WTC11 (cell line): ENCODE results near the gene SPRING1. TPM values are rescaled to one million over a fixed set of nuclear protein-coding genes. Genes with fewer than 3 reads are reported as not detected.
A peak's percentile ranks its signal among the peaks of the same experiment; 100 is the strongest.

Experiments used
- ATAC-seq: fragments of 200-7000 bp; cut with Tn5 transposase; 2 replicates; pipeline ENCODE4 v1.10.0; 2021; ENCODE audit warnings: mild to moderate bottlenecking, moderate library complexity
- CTCF ChIA-PET: fragments of 300-600 bp; sonication (Branson Sonifier 250); formaldehyde crosslinking; loops from one replicate; lab custom pipeline; 2021; ENCODE audit warnings: antibody characterized with exemption; lab: Charles Lee
- POLR2A ChIA-PET: fragments of 350-600 bp; sonication (Branson Sonifier 250); formaldehyde crosslinking; loops from one replicate; lab custom pipeline; 2021; ENCODE audit warnings: antibody characterized with exemption; lab: Charles Lee
- DNase-seq: peaks from one replicate; pipeline ENCODE4 v3.0.0; 2021; ENCODE audit warnings: low spot score
- H3K27ac Mint-ChIP-seq: 2 replicates; pipeline ENCODE4 v1.8.0; 2021; ENCODE audit warnings: mixed read lengths
- H3K27me3 Mint-ChIP-seq: 2 replicates; pipeline ENCODE4 v1.8.0; 2021; ENCODE audit warnings: low read depth, mild to moderate bottlenecking, moderate library complexity, mixed read lengths
- H3K36me3 Mint-ChIP-seq: 2 replicates; pipeline ENCODE4 v1.8.0; 2021; ENCODE audit warnings: mixed read lengths
- H3K4me1 Mint-ChIP-seq: 2 replicates; pipeline ENCODE4 v1.8.0; 2022; ENCODE audit warnings: mixed read lengths
- H3K4me3 Mint-ChIP-seq: 2 replicates; pipeline ENCODE4 v1.8.0; 2021; ENCODE audit warnings: mild to moderate bottlenecking, moderate library complexity, mixed read lengths
- H3K9me3 Mint-ChIP-seq: 2 replicates; pipeline ENCODE4 v1.8.0; 2021; ENCODE audit warnings: mixed read lengths
- AR ChIP-seq: fragments of 250-450 bp; sonication (Bioruptor Pico); IDR thresholded peaks from 2 replicates; pipeline ENCODE4 v1.9.0; 2021; ENCODE audit warnings: mild to moderate bottlenecking
- CDX4 ChIP-seq: fragments of 250-450 bp; sonication (Bioruptor Pico); IDR thresholded peaks from 2 replicates; pipeline ENCODE4 v1.9.0; 2021; ENCODE audit warnings: moderate library complexity, mild to moderate bottlenecking, inconsistent platforms, borderline replicate concordance
- CREM ChIP-seq: sonication (generic); formaldehyde crosslinking; IDR thresholded peaks from 2 replicates; pipeline ENCODE4 v1.8.1; 2022; ENCODE audit warnings: mild to moderate bottlenecking, missing genetic modification reagents, moderate library complexity
- HMGA2 ChIP-seq: fragments of 250-450 bp; sonication (Bioruptor Pico); IDR thresholded peaks from 2 replicates; pipeline ENCODE4 v1.4.0; 2021; ENCODE audit warnings: mild to moderate bottlenecking, moderate library complexity
- IRF1 ChIP-seq: sonication (generic); formaldehyde crosslinking; IDR thresholded peaks from 2 replicates; pipeline ENCODE4 v1.8.0; 2023; ENCODE audit warnings: missing genetic modification reagents
- NR3C1 ChIP-seq: sonication (generic); formaldehyde crosslinking; conservative IDR thresholded peaks from 2 replicates; pipeline ENCODE4 v1.8.1; 2023; ENCODE audit warnings: low read depth, mild to moderate bottlenecking, missing genetic modification reagents
- RELA ChIP-seq: sonication (generic); formaldehyde crosslinking; IDR thresholded peaks from 2 replicates; pipeline ENCODE4 v1.8.1; 2022; ENCODE audit warnings: missing genetic modification reagents, mild to moderate bottlenecking, borderline replicate concordance
- SMAD3 ChIP-seq: sonication (generic); formaldehyde crosslinking; IDR thresholded peaks from 2 replicates; pipeline ENCODE4 v1.8.0; 2022; ENCODE audit warnings: missing genetic modification reagents, mild to moderate bottlenecking, borderline replicate concordance
- SP1 ChIP-seq: sonication (generic); formaldehyde crosslinking; conservative IDR thresholded peaks from 2 replicates; pipeline ENCODE4 v1.8.1; 2022; ENCODE audit warnings: missing genetic modification reagents
- TCF7 ChIP-seq: sonication (generic); formaldehyde crosslinking; IDR thresholded peaks from 2 replicates; pipeline ENCODE4 v1.8.0; 2022; ENCODE audit warnings: mild to moderate bottlenecking, low read depth, missing genetic modification reagents, moderate library complexity
- TEAD1 ChIP-seq: sonication (generic); formaldehyde crosslinking; IDR thresholded peaks from 2 replicates; pipeline ENCODE4 v1.8.0; 2022; ENCODE audit warnings: mild to moderate bottlenecking, missing genetic modification reagents
- TP53 ChIP-seq: sonication (generic); formaldehyde crosslinking; IDR thresholded peaks from 2 replicates; pipeline ENCODE4 v1.8.1; 2023; ENCODE audit warnings: mild to moderate bottlenecking, missing genetic modification reagents
- ZNF512 ChIP-seq: sonication (generic); formaldehyde crosslinking; IDR thresholded peaks from 2 replicates; pipeline ENCODE4 v1.8.1; 2022; ENCODE audit warnings: missing genetic modification reagents, borderline replicate concordance
- total RNA-seq: library from RNA; stranded (reverse); gene quantifications from 3 replicates; pipeline ENCODE4 v1.2.3, GENCODE V29; 2021
- TF ChIP-seq, protein P1 (sequence below): sonication (generic); formaldehyde crosslinking; IDR thresholded peaks from 2 replicates; pipeline ENCODE4 v1.8.0; 2023; ENCODE audit warnings: mild to moderate bottlenecking, missing genetic modification reagents
- TF ChIP-seq, protein P2 (sequence below): sonication (generic); formaldehyde crosslinking; IDR thresholded peaks from 2 replicates; pipeline ENCODE4 v1.8.0; 2022; ENCODE audit warnings: mild to moderate bottlenecking, missing genetic modification reagents

The SPRING1 gene
- total RNA-seq, 1 experiment from 2014 or later = 46.1 TPM

GRCh38 chr12:116739381-116739887, 1.6 kb upstream of the SPRING1 start (continued):
- TF ChIP-seq, protein P1, sequence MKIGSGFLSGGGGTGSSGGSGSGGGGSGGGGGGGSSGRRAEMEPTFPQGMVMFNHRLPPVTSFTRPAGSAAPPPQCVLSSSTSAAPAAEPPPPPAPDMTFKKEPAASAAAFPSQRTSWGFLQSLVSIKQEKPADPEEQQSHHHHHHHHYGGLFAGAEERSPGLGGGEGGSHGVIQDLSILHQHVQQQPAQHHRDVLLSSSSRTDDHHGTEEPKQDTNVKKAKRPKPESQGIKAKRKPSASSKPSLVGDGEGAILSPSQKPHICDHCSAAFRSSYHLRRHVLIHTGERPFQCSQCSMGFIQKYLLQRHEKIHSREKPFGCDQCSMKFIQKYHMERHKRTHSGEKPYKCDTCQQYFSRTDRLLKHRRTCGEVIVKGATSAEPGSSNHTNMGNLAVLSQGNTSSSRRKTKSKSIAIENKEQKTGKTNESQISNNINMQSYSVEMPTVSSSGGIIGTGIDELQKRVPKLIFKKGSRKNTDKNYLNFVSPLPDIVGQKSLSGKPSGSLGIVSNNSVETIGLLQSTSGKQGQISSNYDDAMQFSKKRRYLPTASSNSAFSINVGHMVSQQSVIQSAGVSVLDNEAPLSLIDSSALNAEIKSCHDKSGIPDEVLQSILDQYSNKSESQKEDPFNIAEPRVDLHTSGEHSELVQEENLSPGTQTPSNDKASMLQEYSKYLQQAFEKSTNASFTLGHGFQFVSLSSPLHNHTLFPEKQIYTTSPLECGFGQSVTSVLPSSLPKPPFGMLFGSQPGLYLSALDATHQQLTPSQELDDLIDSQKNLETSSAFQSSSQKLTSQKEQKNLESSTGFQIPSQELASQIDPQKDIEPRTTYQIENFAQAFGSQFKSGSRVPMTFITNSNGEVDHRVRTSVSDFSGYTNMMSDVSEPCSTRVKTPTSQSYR (CRISPR knock-in tag) = no peak
- TF ChIP-seq NR3C1 (CRISPR knock-in tag) = no peak
- no peak for TF ChIP-seq TCF7 (CRISPR knock-in tag)

DNA sequence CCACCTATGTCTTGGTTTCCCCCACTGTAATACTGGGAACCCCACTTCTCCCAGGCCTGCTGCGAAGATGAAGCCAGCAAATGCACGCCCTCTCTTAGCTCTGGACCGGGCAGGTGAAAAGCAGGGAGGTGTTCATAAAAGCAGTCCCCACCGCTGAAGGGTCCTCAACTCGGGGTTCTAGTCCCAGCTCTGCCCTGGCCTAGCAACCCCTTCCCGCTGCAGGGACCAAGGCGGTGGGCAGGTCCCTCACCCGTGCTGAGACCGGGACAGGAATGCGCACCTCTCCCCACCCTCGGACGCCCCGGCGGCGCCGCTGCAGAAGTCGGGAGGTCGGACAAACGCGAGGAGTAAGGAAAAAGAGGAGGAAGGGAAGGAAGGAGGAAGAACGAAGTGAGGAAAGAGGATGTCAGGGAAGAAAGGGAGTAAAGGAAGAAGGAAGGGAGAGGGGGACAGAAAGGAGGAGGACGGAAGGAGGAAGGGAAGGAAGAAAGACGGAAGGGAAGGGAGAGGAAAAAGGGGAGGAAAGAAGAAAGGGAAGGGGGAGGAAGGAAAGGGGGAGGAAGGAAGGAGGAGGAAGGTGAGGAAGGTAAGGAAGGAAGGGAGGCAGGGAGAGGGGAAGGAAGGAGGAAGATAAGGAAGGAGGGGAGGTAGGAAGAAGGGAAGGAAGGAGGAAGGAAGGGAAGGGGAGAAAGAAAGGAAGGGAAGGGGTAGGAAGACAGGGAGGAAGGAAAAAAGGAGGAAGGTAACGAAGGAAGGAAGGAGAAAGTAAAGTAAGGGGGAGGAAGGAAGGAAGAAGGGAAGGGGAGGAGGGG, 701 bp downstream of the SPRING1 start:
- Mint-ChIP-seq H3K36me3 (peaks cover 23% of the 10 kb centered on the region), H3K9me3 (no peaks in the 10 kb centered on the region), H3K4me1 (peaks cover 16% of the 10 kb centered on the region), H3K27ac (no peak overlapping the region), H3K27me3 (no peaks in the 10 kb centered on the region), H3K4me3 (peak overlapping the region; percentile 98)
- POLR2A ChIA-PET = no interaction called here
- CTCF ChIA-PET = interaction anchor here (0.6 kb wide), 2 partner anchors 146 to 302 kb away, joined by 3 read pairs; no protein-coding TSS in a partner anchor
- 0 out of 2 replicates have a peak, but pooled peaks have one; percentile 29 for TF ChIP-seq TEAD1
- TF ChIP-seq RELA (CRISPR knock-in tag) = no peak
- TF ChIP-seq HMGA2 (CRISPR knock-in tag) = no peak
- peak; percentile 97 for TF ChIP-seq ZNF512
- DNase-seq (peak; percentile 44), ATAC-seq (0 out of 2 replicates have a peak, but pooled peaks have one; percentile 3)

DNA sequence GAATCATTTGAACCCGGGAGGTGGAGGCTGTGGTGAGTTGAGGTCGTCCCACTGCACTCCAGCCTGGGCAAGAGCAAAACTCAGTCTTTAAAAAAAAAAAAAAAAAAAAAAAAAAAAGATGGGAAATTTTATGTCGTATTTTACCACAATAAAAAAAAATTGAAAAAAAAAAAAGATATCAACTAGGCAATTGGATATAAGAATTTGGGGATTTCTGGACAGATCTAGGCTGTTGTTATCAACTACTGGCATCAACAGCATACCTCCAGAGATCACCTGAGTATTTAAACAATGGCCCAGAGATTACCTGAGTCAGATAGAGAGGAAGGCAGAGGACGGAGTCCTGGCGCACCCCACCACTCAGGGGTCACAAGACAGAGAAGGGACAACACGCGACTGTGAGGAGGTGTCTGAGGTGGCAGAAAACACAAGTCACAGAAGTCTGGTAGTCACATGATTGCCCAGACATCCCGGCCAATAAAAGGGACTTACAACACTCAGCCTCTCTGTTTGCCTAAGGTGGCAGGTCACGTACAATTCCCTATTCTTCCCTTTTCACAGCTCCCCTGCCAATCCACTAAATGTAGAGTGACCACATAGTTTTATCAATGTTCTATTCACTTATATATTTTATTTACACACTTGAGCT, 1.8 kb downstream of the SPRING1 start:
- peaks cover 19% of the 10 kb centered on the region for H3K36me3 Mint-ChIP-seq
- DNase-seq = no peak
- ATAC-seq = no peak
- CTCF ChIA-PET = no interaction called here
- peaks cover 16% of the 10 kb centered on the region for H3K4me1 Mint-ChIP-seq
- TF ChIP-seq CREM (CRISPR knock-in tag) = no peak
- TF ChIP-seq, all 79 proteins: peak for 0
- no peaks in the 10 kb centered on the region for H3K27me3 Mint-ChIP-seq
- H3K9me3 Mint-ChIP-seq = no peaks in the 10 kb centered on the region
- POLR2A ChIA-PET = no interaction called here
- H3K27ac Mint-ChIP-seq = no peak overlapping the region
- peak overlapping the region; percentile 98 for H3K4me3 Mint-ChIP-seq

GRCh38 chr12:116735084-116735483, 2.8 kb downstream of the SPRING1 start:
- ATAC-seq (no peak), DNase-seq (no peak)
- Mint-ChIP-seq H3K4me1 (peaks cover 16% of the 10 kb centered on the region), H3K27ac (no peak overlapping the region), H3K9me3 (no peaks in the 10 kb centered on the region), H3K27me3 (no peaks in the 10 kb centered on the region), H3K36me3 (peaks cover 13% of the 10 kb centered on the region), H3K4me3 (no peak overlapping the region)
- CTCF ChIA-PET = no interaction called here
- POLR2A ChIA-PET = no interaction called here
- TF ChIP-seq AR (CRISPR knock-in tag) = no peak
- no peak for TF ChIP-seq SMAD3 (CRISPR knock-in tag)
- no peak for TF ChIP-seq TP53
- no peak for TF ChIP-seq SP1
- TF ChIP-seq, protein P2, sequence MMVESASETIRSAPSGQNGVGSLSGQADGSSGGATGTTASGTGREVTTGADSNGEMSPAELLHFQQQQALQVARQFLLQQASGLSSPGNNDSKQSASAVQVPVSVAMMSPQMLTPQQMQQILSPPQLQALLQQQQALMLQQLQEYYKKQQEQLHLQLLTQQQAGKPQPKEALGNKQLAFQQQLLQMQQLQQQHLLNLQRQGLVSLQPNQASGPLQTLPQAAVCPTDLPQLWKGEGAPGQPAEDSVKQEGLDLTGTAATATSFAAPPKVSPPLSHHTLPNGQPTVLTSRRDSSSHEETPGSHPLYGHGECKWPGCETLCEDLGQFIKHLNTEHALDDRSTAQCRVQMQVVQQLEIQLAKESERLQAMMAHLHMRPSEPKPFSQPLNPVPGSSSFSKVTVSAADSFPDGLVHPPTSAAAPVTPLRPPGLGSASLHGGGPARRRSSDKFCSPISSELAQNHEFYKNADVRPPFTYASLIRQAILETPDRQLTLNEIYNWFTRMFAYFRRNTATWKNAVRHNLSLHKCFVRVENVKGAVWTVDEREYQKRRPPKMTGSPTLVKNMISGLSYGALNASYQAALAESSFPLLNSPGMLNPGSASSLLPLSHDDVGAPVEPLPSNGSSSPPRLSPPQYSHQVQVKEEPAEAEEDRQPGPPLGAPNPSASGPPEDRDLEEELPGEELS (CRISPR knock-in tag) = no peak
- TF ChIP-seq TEAD1 = no peak
- TF ChIP-seq IRF1 (CRISPR knock-in tag) = no peak
- no peak for TF ChIP-seq CDX4 (CRISPR knock-in tag)
- TF ChIP-seq CREM (CRISPR knock-in tag) = no peak
